ENCODE measurements around the gene MCF2L2.

DNA sequence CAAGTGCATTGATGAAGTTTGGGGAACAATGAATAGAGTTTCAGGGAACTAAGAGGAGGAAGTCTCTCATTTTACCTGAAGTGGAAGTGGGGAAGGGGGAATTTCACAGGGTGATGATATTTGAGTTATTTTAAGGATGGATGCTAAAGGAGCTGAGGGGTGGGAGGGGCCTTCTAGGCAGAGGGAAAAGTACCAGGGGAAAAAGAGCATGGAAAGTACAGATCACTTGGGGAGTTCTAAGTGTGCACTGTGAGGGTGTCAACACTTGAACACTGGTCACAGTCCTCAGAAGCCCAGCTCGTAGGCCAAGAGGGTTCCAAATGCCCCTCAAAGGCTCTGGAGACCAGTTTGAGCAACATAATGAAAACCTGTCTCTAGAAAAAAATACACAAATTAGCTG lies 284.1 kb downstream of the MCF2L2 start:
- TF ChIP-seq, protein P1, sequence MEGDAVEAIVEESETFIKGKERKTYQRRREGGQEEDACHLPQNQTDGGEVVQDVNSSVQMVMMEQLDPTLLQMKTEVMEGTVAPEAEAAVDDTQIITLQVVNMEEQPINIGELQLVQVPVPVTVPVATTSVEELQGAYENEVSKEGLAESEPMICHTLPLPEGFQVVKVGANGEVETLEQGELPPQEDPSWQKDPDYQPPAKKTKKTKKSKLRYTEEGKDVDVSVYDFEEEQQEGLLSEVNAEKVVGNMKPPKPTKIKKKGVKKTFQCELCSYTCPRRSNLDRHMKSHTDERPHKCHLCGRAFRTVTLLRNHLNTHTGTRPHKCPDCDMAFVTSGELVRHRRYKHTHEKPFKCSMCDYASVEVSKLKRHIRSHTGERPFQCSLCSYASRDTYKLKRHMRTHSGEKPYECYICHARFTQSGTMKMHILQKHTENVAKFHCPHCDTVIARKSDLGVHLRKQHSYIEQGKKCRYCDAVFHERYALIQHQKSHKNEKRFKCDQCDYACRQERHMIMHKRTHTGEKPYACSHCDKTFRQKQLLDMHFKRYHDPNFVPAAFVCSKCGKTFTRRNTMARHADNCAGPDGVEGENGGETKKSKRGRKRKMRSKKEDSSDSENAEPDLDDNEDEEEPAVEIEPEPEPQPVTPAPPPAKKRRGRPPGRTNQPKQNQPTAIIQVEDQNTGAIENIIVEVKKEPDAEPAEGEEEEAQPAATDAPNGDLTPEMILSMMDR (IDR thresholded peaks at IDR 0.05), result no peak
- no peak for TF ChIP-seq EZH2 (IDR thresholded peaks at IDR 0.05; ENCODE audit: borderline replicate concordance, insufficient read depth, low read depth, low read length, poor library complexity, severe bottlenecking)

Measured in B cell (primary cell).